ENCODE data around the gene GRIN2D. TPM values are rescaled to one million over a fixed set of nuclear protein-coding genes. Genes with fewer than 3 reads are reported as not detected.

GRIN2D gene
- polyA plus RNA-seq, 1 donor from 2014 or later = 1.8 TPM

- no peak overlapping the region for H3K27ac ChIP-seq (ENCODE audit: low read length)
- H3K9ac ChIP-seq (ENCODE audit: low read length) = no peak overlapping the region
- H4K20me1 ChIP-seq (ENCODE audit: insufficient read depth) = no peaks in the 10 kb centered on the region
- no peak overlapping the region for H2AFZ ChIP-seq (ENCODE audit: low read depth, low read length)
- no peak overlapping the region for H3K4me3 ChIP-seq (ENCODE audit: low read length)
- H3K9me2 ChIP-seq (ENCODE audit: insufficient read depth, low read length) = no peaks in the 10 kb centered on the region
- H3K79me2 ChIP-seq (replicated peaks; ENCODE audit: insufficient read depth, low read length) = no peaks in the 10 kb centered on the region
- H3F3A ChIP-seq (ENCODE audit: insufficient read depth, low read length, poor library complexity, severe bottlenecking) = no peaks in the 10 kb centered on the region
- no peaks in the 10 kb centered on the region for H3K9me3 ChIP-seq (ENCODE audit: low read length)
- no peak overlapping the region for H3K4me2 ChIP-seq (ENCODE audit: low read length)
- H3K27me3 ChIP-seq (ENCODE audit: insufficient read depth, low read depth, low read length) = no peaks in the 10 kb centered on the region
- H3K36me3 ChIP-seq (ENCODE audit: insufficient read depth, low read length) = no peaks in the 10 kb centered on the region
- no peak for TF ChIP-seq TAF1 (IDR thresholded peaks at IDR 0.05; ENCODE audit: low read depth)
- TF ChIP-seq MXI1 (conservative IDR thresholded peaks at IDR 0.05; ENCODE audit: poor library complexity, severe bottlenecking) = no peak
- no peak for TF ChIP-seq POLR2AphosphoS5 (IDR thresholded peaks at IDR 0.05)
- no peak for TF ChIP-seq SMC3 (conservative IDR thresholded peaks at IDR 0.05; ENCODE audit: poor library complexity)
- TF ChIP-seq EZH2 (IDR thresholded peaks at IDR 0.05; ENCODE audit: borderline replicate concordance, insufficient read depth, low read length, poor library complexity, severe bottlenecking) = no peak
- TF ChIP-seq, protein P1, sequence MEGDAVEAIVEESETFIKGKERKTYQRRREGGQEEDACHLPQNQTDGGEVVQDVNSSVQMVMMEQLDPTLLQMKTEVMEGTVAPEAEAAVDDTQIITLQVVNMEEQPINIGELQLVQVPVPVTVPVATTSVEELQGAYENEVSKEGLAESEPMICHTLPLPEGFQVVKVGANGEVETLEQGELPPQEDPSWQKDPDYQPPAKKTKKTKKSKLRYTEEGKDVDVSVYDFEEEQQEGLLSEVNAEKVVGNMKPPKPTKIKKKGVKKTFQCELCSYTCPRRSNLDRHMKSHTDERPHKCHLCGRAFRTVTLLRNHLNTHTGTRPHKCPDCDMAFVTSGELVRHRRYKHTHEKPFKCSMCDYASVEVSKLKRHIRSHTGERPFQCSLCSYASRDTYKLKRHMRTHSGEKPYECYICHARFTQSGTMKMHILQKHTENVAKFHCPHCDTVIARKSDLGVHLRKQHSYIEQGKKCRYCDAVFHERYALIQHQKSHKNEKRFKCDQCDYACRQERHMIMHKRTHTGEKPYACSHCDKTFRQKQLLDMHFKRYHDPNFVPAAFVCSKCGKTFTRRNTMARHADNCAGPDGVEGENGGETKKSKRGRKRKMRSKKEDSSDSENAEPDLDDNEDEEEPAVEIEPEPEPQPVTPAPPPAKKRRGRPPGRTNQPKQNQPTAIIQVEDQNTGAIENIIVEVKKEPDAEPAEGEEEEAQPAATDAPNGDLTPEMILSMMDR (IDR thresholded peaks at IDR 0.05; ENCODE audit: poor library complexity, severe bottlenecking) = no peak
- no peak for TF ChIP-seq RAD21 (conservative IDR thresholded peaks at IDR 0.05)
- TF ChIP-seq EP300 (conservative IDR thresholded peaks at IDR 0.05; ENCODE audit: poor library complexity, severe bottlenecking) = no peak
- TF ChIP-seq, protein P2, sequence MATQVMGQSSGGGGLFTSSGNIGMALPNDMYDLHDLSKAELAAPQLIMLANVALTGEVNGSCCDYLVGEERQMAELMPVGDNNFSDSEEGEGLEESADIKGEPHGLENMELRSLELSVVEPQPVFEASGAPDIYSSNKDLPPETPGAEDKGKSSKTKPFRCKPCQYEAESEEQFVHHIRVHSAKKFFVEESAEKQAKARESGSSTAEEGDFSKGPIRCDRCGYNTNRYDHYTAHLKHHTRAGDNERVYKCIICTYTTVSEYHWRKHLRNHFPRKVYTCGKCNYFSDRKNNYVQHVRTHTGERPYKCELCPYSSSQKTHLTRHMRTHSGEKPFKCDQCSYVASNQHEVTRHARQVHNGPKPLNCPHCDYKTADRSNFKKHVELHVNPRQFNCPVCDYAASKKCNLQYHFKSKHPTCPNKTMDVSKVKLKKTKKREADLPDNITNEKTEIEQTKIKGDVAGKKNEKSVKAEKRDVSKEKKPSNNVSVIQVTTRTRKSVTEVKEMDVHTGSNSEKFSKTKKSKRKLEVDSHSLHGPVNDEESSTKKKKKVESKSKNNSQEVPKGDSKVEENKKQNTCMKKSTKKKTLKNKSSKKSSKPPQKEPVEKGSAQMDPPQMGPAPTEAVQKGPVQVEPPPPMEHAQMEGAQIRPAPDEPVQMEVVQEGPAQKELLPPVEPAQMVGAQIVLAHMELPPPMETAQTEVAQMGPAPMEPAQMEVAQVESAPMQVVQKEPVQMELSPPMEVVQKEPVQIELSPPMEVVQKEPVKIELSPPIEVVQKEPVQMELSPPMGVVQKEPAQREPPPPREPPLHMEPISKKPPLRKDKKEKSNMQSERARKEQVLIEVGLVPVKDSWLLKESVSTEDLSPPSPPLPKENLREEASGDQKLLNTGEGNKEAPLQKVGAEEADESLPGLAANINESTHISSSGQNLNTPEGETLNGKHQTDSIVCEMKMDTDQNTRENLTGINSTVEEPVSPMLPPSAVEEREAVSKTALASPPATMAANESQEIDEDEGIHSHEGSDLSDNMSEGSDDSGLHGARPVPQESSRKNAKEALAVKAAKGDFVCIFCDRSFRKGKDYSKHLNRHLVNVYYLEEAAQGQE (IDR thresholded peaks at IDR 0.05; ENCODE audit: borderline replicate concordance) = no peak
Measured at GRCh38 chr19:48433337-48433736, 39.9 kb downstream of the GRIN2D start.

DNA sequence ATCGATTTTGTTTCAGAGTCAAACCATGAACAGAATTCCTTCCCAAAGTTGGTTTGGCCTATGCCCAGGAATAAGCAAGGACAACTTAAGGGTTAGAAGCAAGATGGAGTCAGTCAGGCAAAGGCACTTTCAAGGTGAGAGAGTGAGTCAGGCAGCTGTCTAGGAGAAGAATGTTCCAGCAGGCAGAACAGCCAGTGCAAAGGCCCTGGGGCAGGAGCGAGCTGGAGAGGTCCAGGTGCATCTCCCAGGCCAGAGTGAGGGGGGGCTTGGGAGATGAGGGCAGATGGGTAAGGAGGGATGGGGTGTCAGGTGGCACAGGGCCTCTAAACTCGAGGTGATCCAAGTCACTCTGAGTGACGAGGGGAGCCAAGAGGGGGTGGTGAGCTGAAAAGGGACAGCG, 43.1 kb downstream of the GRIN2D start:
- Histone ChIP-seq H3K79me2 (replicated peaks; ENCODE audit: insufficient read depth, low read length) (no peaks in the 10 kb centered on the region), H3F3A (ENCODE audit: insufficient read depth, low read length, poor library complexity, severe bottlenecking) (no peaks in the 10 kb centered on the region), H3K9me3 (ENCODE audit: low read length) (no peaks in the 10 kb centered on the region), H3K9ac (ENCODE audit: low read length) (no peak overlapping the region), H3K4me3 (ENCODE audit: low read length) (no peak overlapping the region), H3K4me2 (ENCODE audit: low read length) (no peak overlapping the region), H3K36me3 (ENCODE audit: insufficient read depth, low read length) (no peaks in the 10 kb centered on the region), H3K27me3 (ENCODE audit: insufficient read depth, low read depth, low read length) (no peaks in the 10 kb centered on the region), H3K9me2 (ENCODE audit: insufficient read depth, low read length) (no peaks in the 10 kb centered on the region), H3K27ac (ENCODE audit: low read length) (no peak overlapping the region), H4K20me1 (ENCODE audit: insufficient read depth) (no peaks in the 10 kb centered on the region), H2AFZ (ENCODE audit: low read depth, low read length) (no peak overlapping the region)
- TF ChIP-seq EZH2 (IDR thresholded peaks at IDR 0.05; ENCODE audit: borderline replicate concordance, insufficient read depth, low read length, poor library complexity, severe bottlenecking) (no peak), EP300 (conservative IDR thresholded peaks at IDR 0.05; ENCODE audit: poor library complexity, severe bottlenecking) (no peak), POLR2AphosphoS5 (IDR thresholded peaks at IDR 0.05) (no peak), RAD21 (conservative IDR thresholded peaks at IDR 0.05) (no peak), TAF1 (IDR thresholded peaks at IDR 0.05; ENCODE audit: low read depth) (no peak), MXI1 (conservative IDR thresholded peaks at IDR 0.05; ENCODE audit: poor library complexity, severe bottlenecking) (no peak), SMC3 (conservative IDR thresholded peaks at IDR 0.05; ENCODE audit: poor library complexity) (no peak)
- TF ChIP-seq, protein P2 (IDR thresholded peaks at IDR 0.05; ENCODE audit: borderline replicate concordance) = no peak
- TF ChIP-seq, protein P1 (IDR thresholded peaks at IDR 0.05; ENCODE audit: poor library complexity, severe bottlenecking) = no peak
